OCI-LY7 (cell line): ENCODE measurements around the gene CDC42BPB.

Source experiments
- CTCF ChIP-seq: fragments of 200-600 bp; sonication (generic); conservative IDR thresholded peaks from 2 replicates; pipeline ENCODE4 v1.5.1; 2014; ENCODE audit warnings: mild to moderate bottlenecking, antibody characterized with exemption, low read length, moderate library complexity, mixed read lengths
- EZH2phosphoT487 ChIP-seq: fragments of 200-600 bp; sonication (generic); IDR thresholded peaks from 2 replicates; pipeline ENCODE4 v1.6.1; 2018; ENCODE audit warnings: low read depth, borderline replicate concordance, mild to moderate bottlenecking, mixed run types, antibody characterized with exemption, low read length, moderate library complexity, mixed read lengths

- no peak for TF ChIP-seq CTCF
- no peak for TF ChIP-seq EZH2phosphoT487
These were observed 42.5 kb upstream of the CDC42BPB start for GRCh38 chr14:103099733-103100280.
